Embryonic facial prominence (tissue), 1 donor: ENCODE results near the gene ABCG8.

Source experiments
- DNase-seq: peaks from one replicate; pipeline ENCODE4 v3.0.0-alpha.2; 2016; ENCODE audit errors: extremely low spot score

The ABCG8 gene

DNA sequence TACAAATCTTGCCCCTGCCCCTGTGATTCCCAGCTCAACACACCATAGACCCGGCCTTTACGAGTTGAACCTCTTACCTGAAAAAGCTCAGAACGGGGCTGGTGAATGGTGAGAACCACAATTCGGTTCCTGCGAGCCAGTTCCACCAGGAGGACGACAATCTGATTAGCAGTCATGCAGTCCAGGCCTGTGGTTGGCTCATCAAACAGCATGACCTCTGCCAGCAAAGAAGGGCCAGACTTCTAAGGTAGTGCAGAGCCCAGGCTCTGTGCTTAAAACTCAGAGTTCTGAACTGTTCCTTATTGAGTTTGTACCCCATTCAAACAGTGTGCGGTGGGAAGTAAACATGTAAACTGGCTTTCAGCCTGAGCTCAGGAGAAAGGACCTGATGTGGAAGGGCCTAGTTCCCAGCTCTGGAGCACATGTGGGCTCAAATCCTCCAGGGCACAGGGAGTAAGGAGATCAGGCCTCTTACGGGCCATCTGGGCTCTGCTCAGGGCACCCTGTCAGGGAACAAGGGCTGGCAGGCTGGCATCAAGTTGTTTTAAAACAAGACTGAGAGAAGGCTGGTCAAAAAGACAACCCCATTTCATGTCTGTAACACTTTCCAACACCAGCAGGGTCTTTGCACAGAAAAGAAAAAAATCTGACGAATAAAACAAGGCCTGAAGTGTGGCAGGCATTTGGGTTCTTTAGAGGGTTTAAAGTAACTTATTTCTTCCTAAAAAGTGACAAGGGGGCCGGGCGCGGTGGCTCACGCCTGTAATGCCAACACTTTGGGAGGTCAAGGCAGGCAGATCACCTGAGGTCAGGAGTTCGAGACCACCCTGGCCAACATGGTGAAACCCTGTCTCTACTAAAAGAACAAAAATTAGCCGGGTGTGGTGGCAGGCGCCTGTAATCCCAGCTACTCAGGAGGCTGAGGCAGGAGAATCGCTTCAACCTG, 12.2 kb upstream of the ABCG8 start:
- DNase-seq: no peak

- no peak for DNase-seq
Measured at GRCh38 chr2:43831543-43832294, 7.1 kb upstream of the ABCG8 start.

DNA sequence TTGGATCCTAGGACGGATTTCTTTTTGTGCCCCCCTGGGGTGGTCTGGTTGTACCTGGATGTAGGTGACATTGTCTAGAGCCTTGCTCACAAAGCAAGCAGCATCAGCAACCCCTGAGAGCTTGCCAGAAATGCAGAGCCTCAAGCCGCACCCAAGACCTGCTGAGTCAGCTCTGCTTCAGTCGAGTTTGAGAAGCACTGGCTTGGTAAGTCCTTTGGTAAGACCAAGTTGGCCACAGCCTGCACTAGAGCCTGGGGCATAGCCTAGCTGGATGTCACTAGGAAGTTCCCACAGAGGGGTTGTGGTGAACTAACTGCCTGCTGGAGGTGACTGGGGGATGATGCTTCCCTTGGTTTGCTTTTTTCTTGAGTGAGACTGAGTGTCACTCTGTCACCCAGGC, 6.3 kb upstream of the ABCG8 start:
- no peak for DNase-seq

DNA sequence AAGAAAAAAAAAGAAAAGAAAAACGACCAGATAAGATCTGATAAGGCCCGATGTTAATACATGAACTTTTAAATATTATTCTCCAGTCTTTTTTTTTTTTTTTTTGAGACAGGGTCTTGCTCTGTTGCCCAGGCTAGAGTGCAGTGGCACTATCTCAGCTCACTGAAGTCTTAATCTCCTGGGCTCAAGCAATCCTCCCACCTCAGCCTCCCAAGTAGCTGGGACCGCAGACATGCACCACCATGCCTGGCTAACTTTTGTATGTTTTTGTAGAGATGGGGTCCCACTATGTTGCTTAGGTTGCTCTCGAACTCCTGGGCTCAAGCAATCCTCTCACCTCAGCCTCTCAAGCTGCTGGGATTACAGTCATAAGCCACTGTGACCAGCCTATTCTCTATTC, 1.7 kb upstream of the ABCG8 start:
- DNase-seq: no peak

GRCh38 chr2:43837831-43838559, 776 bp upstream of the ABCG8 start:
- no peak for DNase-seq

- DNase-seq: no peak
Measured at GRCh38 chr2:43839776-43840564, 1.2 kb downstream of the ABCG8 start.

- no peak for DNase-seq
Measured at GRCh38 chr2:43840965-43841364, 2.2 kb downstream of the ABCG8 start.

GRCh38 chr2:43841949-43842865, 3.4 kb downstream of the ABCG8 start:
- DNase-seq: no peak

DNA sequence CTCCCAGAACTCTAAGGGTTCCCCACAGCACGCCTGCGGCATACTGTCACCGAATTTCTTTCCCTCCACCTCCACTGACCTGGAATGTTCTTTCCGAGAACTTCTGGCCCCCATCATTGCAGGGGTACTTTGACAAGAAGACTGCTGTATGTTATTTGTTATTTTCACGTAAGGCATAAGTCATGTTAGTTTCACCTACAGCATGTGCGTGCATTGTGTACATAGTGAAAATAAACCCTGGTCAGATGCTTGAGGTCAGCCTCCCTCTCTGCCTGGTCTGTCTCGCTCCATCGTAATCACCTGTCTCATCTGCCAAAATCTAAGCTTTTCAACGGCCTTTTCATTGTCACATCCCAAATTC, 4.1 kb downstream of the ABCG8 start:
- DNase-seq: no peak

GRCh38 chr2:43845181-43845580, 6.4 kb downstream of the ABCG8 start:
- no peak for DNase-seq

DNA sequence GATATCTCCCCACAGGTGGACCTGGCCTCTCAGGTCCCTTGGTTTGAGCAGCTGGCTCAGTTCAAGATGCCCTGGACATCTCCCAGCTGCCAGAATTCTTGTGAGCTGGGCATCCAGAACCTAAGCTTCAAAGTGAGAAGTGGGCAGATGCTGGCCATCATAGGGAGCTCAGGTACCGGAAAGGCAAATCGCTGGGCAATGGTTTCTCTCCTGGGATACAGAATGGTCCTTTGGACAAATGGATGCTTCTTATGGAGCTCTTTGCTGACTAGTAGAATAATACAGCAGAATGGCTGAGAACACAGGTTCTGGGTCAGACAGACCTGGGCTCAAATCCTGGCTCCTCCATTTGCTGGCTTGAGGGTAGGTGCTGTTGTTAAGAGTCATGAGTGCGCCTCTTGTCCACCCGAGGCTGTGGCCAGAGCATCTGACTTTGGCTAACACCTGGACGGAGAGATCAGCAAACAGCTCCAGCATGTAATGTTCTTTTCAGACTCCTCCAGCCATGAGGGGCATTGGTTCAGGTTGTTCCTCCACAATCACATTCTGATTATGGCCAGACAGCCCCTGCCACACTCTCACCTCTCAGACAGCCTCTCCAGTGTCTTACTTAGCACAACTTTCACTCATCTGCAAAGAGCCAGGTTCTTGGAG, 7.5 kb downstream of the ABCG8 start:
- no peak for DNase-seq

DNA sequence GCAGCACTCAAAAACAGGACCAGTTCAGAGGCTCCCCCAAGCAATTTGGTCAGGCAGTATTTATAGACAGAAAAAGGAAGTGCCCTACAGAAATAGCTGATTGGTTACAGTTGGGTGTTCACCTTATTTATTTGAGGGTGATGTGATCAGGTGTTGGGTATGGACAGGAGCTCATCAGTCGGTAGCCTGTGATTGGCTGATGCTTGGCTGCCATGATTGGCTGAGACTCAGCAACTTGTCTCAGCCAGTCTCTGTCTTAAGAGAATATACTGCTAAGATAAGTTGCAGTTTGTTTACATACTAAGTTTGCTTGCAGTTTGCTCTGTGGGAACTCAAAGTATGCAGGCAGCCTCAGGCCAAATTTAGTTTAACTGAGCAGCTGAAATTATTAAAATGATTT, 9.4 kb downstream of the ABCG8 start:
- DNase-seq: no peak

DNA sequence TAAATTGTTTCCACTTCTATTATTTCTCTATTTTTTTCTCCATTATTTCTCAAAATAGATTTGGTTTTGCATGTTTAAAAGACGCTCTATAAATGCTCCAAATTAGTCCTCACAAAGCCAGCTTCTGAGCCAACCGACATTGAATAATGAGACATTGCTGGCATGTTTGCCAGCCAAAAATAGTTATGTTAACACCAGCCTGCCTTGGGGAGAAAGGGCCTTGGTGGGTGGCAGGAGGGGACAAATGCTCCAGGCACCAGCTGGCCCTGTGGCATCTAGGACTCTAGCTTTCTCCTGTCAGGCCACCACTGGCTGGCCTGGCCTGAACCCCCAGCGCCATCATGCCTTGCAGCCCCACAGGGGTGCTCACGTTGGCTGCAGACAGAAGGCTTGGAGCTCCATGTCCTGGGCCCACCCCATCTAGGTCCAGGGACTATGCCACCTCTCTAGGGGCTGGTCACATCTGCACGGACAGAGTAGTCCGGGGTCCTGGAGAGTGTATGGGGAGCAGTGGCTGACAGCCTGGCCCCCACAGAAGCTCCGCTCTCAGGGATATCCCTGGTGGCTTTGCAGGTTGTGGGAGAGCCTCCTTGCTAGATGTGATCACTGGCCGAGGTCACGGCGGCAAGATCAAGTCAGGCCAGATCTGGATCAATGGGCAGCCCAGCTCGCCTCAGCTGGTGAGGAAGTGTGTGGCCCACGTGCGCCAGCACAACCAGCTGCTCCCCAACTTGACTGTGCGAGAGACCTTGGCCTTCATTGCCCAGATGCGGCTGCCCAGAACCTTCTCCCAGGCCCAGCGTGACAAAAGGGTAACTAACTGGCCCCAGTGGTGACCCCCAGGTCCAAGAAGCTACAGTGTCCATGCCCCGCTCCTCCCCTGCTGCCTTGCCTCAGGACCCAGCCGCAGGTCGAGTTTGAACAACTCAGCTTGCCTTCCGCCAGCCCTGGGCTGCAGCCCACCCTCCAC, 12.5 kb downstream of the ABCG8 start:
- no peak for DNase-seq

DNA sequence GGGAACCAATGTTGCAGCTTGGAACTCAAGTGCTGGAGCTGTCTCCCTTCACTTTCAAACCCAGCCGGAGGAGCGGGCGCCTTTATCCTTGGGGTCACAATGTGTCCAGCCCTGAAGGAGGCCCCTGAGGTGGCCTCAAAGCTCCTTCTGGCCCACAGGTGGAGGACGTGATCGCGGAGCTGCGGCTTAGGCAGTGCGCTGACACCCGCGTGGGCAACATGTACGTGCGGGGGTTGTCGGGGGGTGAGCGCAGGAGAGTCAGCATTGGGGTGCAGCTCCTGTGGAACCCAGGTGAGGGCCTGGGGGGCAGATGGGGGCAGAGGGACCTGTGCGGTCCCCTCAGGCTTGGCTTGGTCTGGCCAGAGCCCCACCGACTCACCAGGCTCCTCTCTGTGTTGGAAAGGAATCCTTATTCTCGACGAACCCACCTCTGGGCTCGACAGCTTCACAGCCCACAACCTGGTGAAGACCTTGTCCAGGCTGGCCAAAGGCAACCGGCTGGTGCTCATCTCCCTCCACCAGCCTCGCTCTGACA, 13.5 kb downstream of the ABCG8 start:
- DNase-seq: no peak

GRCh38 chr2:43853141-43854081, 14.6 kb downstream of the ABCG8 start:
- DNase-seq: no peak

GRCh38 chr2:43854671-43855070, 15.9 kb downstream of the ABCG8 start:
- DNase-seq: no peak

DNA sequence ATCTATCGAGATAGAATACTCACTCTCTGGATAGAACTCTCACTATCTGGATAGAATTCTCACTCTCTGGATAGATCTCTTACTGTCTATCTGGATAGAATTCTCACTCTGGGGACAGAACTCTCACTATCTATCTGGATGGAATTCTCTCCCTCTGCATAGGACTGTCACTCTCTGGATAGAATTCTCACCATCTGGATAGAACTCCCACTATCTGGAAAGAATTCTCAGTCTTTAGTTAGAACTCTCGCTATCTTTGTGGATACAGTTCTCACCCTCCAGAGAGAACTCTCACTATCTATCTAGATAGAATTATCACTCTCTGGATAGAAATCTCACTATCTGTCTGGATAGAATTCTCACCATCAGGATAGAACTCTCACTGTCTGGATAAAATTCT, 16.5 kb downstream of the ABCG8 start:
- no peak for DNase-seq
